Measurements from ENCODE around the gene RBM4B. TPM values are rescaled to one million over a fixed set of nuclear protein-coding genes. Genes with fewer than 3 reads are reported as not detected.
A peak's percentile ranks its signal among the peaks of the same experiment; 100 is the strongest.

RBM4B gene
- total and polyA plus RNA-seq, 2 experiments from 2014 or later: 28.0 to 31.0 TPM

DNA sequence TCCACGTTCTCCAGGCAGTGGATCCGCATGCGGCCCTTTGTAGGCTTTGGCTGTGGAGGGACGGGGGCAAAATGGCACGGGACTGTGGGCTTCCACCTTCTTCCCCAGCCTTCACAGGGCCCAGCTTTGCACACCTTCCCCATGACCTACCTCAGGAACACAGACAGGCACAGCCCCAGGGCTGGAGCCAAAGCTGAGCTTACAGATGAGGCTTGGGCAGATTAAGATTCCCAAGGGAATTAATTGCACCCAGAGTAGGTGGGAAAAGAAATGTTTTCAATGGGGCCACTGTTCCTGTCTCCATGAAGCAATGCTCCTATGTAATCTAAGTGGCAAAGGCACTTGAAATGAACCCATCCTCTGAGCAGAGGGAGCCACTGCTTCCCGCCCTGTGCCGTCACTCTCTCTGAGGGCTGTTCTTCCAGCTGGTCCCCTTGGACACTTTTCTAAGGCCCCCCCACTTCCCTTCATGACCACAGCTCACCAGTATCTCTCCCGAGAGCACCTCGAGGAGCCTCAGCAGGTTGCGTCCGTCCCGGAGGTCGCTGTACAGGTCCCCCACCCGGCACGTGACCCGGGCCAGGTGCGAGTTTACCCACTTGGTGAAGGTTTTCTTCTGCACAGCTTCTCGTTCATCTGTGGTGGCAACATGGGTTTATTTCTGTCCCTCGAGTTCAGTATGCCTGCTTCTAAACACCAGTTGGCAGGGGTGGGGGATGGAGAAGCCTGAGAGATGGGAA is 37.8 kb upstream of the RBM4B start:
- Histone ChIP-seq H3K4me3 (no peak overlapping the region), H3K27ac (ENCODE audit: low read depth) (no peak overlapping the region), H3K27me3 (ENCODE audit: insufficient read depth) (no peaks in the 10 kb centered on the region), H3K4me1 (ENCODE audit: insufficient read depth) (peaks cover 17% of the 10 kb centered on the region), H3K9me2 (ENCODE audit: insufficient read depth) (no peaks in the 10 kb centered on the region), H3F3A (replicated peaks; ENCODE audit: low read depth) (peaks cover 12% of the 10 kb centered on the region; the same call in 1 of the 2 replicates), H2AFZ (no peak overlapping the region), H3K4me2 (no peak overlapping the region), H3K36me3 (ENCODE audit: insufficient read depth) (no peaks in the 10 kb centered on the region; the same call in 1 of the 2 replicates), H4K20me1 (replicated peaks; ENCODE audit: insufficient read depth) (no peaks in the 10 kb centered on the region), H3K79me2 (replicated peaks; ENCODE audit: insufficient read depth) (no peaks in the 10 kb centered on the region)
- H3K27me3 Mint-ChIP-seq (ENCODE audit: insufficient read depth, low read depth, poor library complexity): peaks cover 12% of the 10 kb centered on the region
- ATAC-seq (no peak), DNase-seq (ENCODE audit: low spot score) (no peak)
- no peaks in the 10 kb centered on the region for H3K9me3 Mint-ChIP-seq
- H3K4me3 Mint-ChIP-seq: no peak overlapping the region
- H3K36me3 Mint-ChIP-seq (ENCODE audit: low read depth): peaks cover 41% of the 10 kb centered on the region
- 0 out of 2 replicates have a peak overlapping the region, but pooled peaks have one; percentile 9 for H3K27ac Mint-ChIP-seq
- TF ChIP-seq, protein P1, sequence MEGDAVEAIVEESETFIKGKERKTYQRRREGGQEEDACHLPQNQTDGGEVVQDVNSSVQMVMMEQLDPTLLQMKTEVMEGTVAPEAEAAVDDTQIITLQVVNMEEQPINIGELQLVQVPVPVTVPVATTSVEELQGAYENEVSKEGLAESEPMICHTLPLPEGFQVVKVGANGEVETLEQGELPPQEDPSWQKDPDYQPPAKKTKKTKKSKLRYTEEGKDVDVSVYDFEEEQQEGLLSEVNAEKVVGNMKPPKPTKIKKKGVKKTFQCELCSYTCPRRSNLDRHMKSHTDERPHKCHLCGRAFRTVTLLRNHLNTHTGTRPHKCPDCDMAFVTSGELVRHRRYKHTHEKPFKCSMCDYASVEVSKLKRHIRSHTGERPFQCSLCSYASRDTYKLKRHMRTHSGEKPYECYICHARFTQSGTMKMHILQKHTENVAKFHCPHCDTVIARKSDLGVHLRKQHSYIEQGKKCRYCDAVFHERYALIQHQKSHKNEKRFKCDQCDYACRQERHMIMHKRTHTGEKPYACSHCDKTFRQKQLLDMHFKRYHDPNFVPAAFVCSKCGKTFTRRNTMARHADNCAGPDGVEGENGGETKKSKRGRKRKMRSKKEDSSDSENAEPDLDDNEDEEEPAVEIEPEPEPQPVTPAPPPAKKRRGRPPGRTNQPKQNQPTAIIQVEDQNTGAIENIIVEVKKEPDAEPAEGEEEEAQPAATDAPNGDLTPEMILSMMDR (conservative IDR thresholded peaks at IDR 0.05; ENCODE audit: low read depth in 2 of 2): no peak
- TF ChIP-seq, protein P2, sequence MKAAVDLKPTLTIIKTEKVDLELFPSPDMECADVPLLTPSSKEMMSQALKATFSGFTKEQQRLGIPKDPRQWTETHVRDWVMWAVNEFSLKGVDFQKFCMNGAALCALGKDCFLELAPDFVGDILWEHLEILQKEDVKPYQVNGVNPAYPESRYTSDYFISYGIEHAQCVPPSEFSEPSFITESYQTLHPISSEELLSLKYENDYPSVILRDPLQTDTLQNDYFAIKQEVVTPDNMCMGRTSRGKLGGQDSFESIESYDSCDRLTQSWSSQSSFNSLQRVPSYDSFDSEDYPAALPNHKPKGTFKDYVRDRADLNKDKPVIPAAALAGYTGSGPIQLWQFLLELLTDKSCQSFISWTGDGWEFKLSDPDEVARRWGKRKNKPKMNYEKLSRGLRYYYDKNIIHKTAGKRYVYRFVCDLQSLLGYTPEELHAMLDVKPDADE (IDR thresholded peaks at IDR 0.05): no peak
- TF ChIP-seq, protein P3, sequence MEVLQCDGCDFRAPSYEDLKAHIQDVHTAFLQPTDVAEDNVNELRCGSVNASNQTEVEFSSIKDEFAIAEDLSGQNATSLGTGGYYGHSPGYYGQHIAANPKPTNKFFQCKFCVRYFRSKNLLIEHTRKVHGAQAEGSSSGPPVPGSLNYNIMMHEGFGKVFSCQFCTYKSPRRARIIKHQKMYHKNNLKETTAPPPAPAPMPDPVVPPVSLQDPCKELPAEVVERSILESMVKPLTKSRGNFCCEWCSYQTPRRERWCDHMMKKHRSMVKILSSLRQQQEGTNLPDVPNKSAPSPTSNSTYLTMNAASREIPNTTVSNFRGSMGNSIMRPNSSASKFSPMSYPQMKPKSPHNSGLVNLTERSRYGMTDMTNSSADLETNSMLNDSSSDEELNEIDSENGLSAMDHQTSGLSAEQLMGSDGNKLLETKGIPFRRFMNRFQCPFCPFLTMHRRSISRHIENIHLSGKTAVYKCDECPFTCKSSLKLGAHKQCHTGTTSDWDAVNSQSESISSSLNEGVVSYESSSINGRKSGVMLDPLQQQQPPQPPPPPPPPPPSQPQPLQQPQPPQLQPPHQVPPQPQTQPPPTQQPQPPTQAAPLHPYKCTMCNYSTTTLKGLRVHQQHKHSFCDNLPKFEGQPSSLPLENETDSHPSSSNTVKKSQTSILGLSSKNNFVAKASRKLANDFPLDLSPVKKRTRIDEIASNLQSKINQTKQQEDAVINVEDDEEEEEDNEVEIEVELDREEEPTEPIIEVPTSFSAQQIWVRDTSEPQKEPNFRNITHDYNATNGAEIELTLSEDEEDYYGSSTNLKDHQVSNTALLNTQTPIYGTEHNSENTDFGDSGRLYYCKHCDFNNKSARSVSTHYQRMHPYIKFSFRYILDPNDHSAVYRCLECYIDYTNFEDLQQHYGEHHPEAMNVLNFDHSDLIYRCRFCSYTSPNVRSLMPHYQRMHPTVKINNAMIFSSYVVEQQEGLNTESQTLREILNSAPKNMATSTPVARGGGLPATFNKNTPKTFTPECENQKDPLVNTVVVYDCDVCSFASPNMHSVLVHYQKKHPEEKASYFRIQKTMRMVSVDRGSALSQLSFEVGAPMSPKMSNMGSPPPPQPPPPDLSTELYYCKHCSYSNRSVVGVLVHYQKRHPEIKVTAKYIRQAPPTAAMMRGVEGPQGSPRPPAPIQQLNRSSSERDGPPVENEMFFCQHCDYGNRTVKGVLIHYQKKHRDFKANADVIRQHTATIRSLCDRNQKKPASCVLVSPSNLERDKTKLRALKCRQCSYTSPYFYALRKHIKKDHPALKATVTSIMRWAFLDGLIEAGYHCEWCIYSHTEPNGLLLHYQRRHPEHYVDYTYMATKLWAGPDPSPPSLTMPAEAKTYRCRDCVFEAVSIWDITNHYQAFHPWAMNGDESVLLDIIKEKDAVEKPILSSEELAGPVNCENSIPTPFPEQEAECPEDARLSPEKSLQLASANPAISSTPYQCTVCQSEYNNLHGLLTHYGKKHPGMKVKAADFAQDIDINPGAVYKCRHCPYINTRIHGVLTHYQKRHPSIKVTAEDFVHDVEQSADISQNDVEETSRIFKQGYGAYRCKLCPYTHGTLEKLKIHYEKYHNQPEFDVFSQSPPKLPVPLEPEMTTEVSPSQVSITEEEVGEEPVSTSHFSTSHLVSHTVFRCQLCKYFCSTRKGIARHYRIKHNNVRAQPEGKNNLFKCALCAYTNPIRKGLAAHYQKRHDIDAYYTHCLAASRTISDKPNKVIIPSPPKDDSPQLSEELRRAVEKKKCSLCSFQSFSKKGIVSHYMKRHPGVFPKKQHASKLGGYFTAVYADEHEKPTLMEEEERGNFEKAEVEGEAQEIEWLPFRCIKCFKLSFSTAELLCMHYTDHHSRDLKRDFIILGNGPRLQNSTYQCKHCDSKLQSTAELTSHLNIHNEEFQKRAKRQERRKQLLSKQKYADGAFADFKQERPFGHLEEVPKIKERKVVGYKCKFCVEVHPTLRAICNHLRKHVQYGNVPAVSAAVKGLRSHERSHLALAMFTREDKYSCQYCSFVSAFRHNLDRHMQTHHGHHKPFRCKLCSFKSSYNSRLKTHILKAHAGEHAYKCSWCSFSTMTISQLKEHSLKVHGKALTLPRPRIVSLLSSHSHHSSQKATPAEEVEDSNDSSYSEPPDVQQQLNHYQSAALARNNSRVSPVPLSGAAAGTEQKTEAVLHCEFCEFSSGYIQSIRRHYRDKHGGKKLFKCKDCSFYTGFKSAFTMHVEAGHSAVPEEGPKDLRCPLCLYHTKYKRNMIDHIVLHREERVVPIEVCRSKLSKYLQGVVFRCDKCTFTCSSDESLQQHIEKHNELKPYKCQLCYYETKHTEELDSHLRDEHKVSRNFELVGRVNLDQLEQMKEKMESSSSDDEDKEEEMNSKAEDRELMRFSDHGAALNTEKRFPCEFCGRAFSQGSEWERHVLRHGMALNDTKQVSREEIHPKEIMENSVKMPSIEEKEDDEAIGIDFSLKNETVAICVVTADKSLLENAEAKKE (CRISPR knock-in tag; IDR thresholded peaks at IDR 0.05): no peak
- TF ChIP-seq POLR2AphosphoS5 (IDR thresholded peaks at IDR 0.05; ENCODE audit: low read depth): no peak
- no peak for TF ChIP-seq EZH2phosphoT487 (IDR thresholded peaks at IDR 0.05; ENCODE audit: unreplicated experiment)
- no peak for TF ChIP-seq EZH2 (IDR thresholded peaks at IDR 0.05; ENCODE audit: low read depth, unreplicated experiment)
- TF ChIP-seq, protein P4, sequence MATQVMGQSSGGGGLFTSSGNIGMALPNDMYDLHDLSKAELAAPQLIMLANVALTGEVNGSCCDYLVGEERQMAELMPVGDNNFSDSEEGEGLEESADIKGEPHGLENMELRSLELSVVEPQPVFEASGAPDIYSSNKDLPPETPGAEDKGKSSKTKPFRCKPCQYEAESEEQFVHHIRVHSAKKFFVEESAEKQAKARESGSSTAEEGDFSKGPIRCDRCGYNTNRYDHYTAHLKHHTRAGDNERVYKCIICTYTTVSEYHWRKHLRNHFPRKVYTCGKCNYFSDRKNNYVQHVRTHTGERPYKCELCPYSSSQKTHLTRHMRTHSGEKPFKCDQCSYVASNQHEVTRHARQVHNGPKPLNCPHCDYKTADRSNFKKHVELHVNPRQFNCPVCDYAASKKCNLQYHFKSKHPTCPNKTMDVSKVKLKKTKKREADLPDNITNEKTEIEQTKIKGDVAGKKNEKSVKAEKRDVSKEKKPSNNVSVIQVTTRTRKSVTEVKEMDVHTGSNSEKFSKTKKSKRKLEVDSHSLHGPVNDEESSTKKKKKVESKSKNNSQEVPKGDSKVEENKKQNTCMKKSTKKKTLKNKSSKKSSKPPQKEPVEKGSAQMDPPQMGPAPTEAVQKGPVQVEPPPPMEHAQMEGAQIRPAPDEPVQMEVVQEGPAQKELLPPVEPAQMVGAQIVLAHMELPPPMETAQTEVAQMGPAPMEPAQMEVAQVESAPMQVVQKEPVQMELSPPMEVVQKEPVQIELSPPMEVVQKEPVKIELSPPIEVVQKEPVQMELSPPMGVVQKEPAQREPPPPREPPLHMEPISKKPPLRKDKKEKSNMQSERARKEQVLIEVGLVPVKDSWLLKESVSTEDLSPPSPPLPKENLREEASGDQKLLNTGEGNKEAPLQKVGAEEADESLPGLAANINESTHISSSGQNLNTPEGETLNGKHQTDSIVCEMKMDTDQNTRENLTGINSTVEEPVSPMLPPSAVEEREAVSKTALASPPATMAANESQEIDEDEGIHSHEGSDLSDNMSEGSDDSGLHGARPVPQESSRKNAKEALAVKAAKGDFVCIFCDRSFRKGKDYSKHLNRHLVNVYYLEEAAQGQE (IDR thresholded peaks at IDR 0.05; ENCODE audit: unreplicated experiment): no peak
- no peak for TF ChIP-seq CREB1 (CRISPR knock-in tag; IDR thresholded peaks at IDR 0.05; ENCODE audit: low read depth)
- TF ChIP-seq NANOG (IDR thresholded peaks at IDR 0.05; ENCODE audit: borderline replicate concordance): no peak
- TF ChIP-seq STAT1 (IDR thresholded peaks at IDR 0.05; ENCODE audit: unreplicated experiment): no peak
- TF ChIP-seq ZNF331 (CRISPR knock-in tag; IDR thresholded peaks at IDR 0.05; ENCODE audit: low read depth): no peak
- no peak for TF ChIP-seq ZNF114 (CRISPR knock-in tag; IDR thresholded peaks at IDR 0.05)
- TF ChIP-seq JUNB (IDR thresholded peaks at IDR 0.05; ENCODE audit: unreplicated experiment): no peak
- H3K4me1 Mint-ChIP-seq: peaks cover 35% of the 10 kb centered on the region
